HFF-Myc (cell line): ENCODE data around the gene UGT1A9.
"Not testable (repeated sequence)": the region's sequence is repeated elsewhere in the genome, so short reads cannot be mapped to it uniquely, and the experiment has no call there.

Source experiments
- DNase-seq: peaks from one replicate; pipeline ENCODE4 v3.0.0-alpha.2; 2011; ENCODE audit warnings: low read depth; ENCODE audit errors: extremely low read depth
- H3K4me3 ChIP-seq: replicated peaks from 2 replicates; pipeline ENCODE4 v1.5.1; 2011; ENCODE audit warnings: low read depth, mild to moderate bottlenecking, control low read depth, low read length
- TF ChIP-seq, protein P1 (sequence below): IDR thresholded peaks from 2 replicates; pipeline ENCODE4 v1.5.1; 2012; ENCODE audit warnings: mild to moderate bottlenecking, low read depth, low read length, control low read depth; ENCODE audit errors: missing control alignments

The UGT1A9 gene

DNA sequence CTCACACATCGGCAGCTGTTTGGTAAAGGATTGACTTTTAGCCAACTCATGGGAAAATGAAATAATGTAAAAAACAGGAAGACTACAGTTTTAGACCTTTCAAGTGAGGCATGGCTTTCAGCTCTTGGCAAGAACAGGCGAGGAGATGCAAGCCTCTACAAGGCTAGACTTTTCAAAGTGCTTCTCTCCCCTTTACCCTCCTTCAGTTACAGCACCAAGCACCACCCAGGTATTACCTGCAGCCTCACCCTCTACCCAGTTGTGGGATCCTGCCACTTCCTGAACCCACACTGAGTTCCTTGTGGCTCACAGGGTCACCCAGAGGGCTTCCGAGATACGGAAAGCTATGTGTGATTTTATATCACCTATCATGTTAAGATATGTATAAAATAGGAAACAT, 20.7 kb upstream of the UGT1A9 start:
- TF ChIP-seq, protein P1, sequence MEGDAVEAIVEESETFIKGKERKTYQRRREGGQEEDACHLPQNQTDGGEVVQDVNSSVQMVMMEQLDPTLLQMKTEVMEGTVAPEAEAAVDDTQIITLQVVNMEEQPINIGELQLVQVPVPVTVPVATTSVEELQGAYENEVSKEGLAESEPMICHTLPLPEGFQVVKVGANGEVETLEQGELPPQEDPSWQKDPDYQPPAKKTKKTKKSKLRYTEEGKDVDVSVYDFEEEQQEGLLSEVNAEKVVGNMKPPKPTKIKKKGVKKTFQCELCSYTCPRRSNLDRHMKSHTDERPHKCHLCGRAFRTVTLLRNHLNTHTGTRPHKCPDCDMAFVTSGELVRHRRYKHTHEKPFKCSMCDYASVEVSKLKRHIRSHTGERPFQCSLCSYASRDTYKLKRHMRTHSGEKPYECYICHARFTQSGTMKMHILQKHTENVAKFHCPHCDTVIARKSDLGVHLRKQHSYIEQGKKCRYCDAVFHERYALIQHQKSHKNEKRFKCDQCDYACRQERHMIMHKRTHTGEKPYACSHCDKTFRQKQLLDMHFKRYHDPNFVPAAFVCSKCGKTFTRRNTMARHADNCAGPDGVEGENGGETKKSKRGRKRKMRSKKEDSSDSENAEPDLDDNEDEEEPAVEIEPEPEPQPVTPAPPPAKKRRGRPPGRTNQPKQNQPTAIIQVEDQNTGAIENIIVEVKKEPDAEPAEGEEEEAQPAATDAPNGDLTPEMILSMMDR: no peak
- H3K4me3 ChIP-seq: no peak overlapping the region
- no peak for DNase-seq

DNA sequence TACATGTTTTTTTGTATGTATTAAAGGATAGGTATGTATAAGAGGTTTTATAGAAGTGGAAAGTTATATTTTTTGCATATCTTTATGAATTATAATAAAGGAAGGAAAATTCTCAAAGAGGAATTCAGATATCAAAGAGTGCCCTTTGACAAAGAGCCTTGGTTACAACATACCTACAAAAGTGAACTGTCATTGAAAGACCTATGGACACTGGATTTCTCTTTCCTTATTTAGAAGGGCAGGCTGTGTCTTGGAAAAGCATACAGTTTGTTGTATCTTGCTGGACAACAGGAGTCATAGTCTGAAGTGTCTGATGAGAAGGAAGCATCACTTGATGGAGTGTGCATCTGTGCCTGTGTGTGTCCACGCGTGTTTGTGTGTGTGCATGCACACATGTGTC, 20.3 kb upstream of the UGT1A9 start:
- no peak for DNase-seq
- TF ChIP-seq, protein P1: no peak

DNA sequence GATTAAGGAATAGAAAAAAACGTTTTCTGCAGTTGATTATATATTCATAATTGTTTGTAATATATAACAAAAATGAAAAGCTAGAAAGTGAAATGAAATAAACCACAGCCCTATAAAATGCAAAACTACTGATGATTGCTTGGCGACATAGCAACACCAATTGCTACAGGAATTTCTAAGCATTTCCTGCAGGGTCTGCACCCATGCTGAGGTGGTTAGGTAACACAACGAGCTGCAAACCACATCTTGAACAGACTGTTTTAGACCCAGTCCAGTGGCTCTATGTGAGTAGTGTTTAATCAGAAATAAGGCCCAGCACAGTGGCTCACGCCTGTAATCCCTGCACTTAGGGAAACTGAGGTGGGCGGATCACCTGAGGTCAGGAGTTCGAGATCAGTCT, 17.2 kb upstream of the UGT1A9 start:
- TF ChIP-seq, protein P1: no peak
- no peak for DNase-seq
- no peak overlapping the region for H3K4me3 ChIP-seq

More for the DNA sequence above, 20.3 kb upstream of the UGT1A9 start:
- H3K4me3 ChIP-seq: no peak overlapping the region

DNA sequence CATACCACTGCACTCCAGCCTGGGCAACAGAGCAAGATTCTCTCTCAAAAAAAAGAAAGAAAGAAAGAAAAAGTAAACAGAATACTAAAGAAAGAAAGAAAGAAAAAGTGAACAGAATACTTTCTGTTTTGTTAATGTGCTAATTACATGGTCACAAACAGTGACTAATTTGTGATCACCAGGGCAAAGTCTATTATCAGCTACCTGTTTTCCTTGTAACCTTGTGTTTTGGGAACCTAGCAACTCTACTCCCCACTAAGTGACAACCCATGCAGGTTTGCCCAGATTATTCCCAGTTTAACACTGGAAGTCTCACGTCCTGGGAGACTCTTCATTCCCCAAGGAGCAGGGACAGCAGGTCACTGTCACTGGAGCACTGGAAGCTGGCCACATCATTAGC, 16.7 kb upstream of the UGT1A9 start:
- no peak for DNase-seq
- TF ChIP-seq, protein P1: no peak
- H3K4me3 ChIP-seq: no peak overlapping the region

DNA sequence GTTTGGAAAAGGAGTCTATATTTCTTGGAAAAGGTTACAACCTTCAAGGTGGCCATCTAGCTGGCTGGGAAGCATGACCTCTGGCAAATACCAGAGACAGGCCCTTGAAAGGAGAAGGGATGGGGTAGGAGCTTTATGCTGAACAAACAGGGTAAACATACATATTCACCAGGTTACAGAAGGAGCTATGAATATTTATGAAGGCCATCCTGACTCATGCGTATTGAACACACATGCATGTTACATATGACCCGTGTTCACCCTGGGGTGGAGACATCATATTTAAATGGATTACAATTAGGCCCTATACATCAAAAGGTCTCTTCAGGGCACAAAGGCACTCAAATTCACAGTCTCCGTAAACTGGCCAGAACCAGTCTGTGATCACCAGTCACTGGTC, 15.8 kb upstream of the UGT1A9 start:
- not testable (repeated sequence) for H3K4me3 ChIP-seq, DNase-seq

DNA sequence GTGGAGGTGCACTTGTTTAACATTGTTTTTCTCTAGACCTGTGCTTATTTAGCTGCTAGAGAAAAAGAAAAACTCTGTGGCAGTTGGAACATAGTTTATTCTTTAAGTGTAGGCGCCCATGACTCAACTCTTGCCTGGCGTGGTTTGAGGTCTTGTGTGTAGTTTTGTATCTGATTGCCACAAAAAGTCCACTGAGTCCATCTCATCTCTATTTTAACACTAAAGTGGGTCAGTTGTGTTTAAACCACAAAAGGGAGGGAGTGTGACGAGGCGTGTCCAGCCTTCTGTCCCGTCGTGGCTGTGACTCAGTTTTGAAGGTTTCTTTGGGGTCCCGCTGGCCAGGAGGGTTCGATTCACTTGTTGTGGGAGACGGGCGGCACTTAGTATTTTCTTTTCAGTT, 15.3 kb upstream of the UGT1A9 start:
- H3K4me3 ChIP-seq: no peak overlapping the region
- no peak for DNase-seq
- TF ChIP-seq, protein P1: no peak

DNA sequence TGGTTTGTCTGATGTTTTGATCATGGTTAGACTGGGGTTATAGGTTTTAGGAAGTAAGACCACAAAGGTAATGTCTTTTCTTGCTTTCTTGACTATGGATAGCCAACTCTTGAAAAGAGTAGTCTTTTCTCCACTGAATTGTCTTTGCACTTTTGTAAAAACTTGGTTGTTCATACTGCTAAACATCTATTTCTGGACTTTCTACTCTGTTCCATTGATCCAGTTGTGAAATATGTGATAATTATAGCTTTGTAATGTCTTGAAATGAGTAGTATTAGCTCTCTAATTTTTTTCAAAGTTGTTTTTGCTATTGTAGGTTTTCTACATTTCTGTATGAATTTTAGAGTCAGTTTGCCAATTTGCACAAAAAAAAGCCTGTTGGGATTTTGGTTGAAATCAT, 13.1 kb upstream of the UGT1A9 start:
- H3K4me3 ChIP-seq: no peak overlapping the region
- TF ChIP-seq, protein P1: no peak
- no peak for DNase-seq
